GM19035 (cell line): ENCODE measurements around the gene EFTUD2.
"Not testable (repeated sequence)": the region's sequence is repeated elsewhere in the genome, so short reads cannot be mapped to it uniquely, and the experiment has no call there.

ENCODE experiments used
- ATAC-seq: cut with Tn5 transposase; IDR thresholded peaks from one replicate; pipeline ENCODE4 v1.9.1; 2021; ENCODE audit not compliant: unreplicated experiment

The EFTUD2 gene

DNA sequence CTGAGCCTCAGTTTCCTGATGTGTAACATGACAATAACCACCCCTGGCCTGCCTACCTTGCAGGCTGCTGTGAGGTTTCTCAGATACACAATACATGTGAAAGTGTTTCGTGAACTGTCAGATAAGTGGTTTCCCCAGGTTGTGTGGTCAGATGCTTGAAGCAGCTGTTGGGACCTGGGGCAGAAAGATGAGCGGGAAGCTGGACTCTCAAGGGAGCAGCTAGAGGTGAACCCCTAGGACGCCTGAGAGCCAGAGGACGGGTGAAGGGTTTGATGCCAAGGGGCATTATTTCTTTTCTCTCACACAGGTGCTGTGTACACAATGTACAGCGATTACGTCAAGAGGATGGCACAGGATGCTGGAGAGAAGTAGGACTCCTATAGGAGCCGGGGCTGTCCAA is 49.2 kb downstream of the EFTUD2 start:
- ATAC-seq: no peak

DNA sequence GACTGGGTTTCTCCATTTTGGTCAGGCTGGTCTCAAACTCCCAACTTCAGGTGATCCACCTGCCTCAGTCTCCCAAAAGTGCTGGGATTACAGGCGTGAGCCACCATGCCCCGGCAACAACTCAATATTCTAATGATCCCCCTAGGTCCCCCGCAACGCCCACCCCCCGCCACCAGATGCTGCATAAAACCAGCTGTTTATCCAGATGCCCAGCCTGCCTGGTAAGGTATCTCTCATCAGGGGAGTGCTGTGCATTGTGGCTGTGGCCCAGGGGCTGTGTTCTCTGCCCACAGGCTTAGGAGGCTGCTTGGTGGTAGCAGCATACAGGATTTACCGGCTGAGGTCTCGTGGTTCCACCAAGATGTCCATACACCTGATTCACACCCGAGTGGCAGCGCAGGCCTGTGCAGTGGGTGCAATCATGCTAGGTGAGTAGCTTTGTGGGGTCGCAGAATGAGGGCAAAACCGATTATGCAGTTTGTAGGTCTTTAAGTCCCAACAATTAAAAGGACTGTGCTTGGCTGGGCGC is 50.2 kb downstream of the EFTUD2 start:
- no peak for ATAC-seq

DNA sequence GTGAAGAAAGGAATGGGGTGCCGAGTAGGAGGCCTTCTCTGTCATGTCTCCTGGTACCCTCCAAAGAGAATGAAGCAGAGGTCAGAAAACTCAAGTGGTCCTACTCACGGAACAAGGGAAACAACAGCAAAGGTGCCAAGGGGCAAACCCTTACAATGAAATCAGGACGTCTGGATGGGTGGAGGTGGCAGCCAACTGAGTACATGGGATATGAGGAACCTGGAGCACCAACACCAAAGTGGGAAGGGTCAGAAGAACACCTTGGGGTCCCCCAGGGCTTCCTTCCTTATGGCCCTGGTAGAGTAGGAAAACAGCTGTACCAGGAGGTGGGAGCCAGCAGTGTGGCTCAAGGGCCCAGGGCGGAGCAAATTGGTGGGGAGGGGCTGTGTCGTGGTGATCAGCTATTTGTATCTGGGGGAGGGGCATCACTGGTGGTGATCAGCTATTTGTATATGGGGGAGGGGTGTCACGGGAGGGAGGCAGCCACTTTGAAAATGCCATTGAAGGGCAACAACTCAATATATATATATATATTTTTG is 50.9 kb downstream of the EFTUD2 start:
- no peak for ATAC-seq

DNA sequence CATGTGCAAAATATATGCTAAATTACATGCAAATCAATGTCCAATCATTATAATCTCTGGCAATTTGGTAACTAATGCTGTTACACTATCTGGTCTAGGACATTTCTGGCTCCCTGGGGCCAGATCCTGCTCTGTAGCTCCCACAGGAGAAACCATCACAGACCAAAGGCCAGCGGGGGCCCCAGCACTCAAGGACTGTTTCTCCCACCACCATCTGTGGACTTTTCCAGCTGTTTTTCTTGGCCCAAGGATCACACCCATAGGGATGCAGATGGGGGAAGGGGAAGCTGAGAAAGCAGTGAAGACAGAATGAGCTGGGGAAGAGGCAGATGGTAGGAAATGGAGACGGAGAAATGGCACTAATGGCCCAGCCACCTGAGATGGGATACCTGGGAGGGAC is 51.7 kb downstream of the EFTUD2 start, which contains the start of gene HIGD1B:
TSS of gene HIGD1B (plus strand) at position 298 of the 400 bp plus-strand sequence. CDS start 270 bp downstream, outside the sequence.
- no peak for ATAC-seq

DNA sequence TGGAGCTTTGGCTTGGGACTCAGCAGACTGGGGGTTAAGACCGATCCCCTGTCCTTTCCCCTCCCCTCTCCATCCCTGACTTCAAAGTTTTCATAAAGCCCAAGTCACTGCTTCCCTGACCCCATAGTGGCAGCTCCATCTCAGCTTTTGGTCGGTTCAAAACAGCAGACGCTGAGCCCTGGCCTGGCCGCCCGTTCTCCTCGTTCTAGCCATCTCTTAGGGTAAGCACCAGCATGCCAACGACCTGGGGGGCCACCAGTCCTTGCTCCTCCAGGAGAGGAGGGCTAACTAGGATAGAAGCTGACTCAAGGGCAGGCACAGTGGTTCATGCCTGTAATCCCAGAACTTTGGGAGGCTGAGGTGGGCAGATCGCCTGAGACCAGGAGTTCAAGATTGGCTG is 53.0 kb downstream of the EFTUD2 start:
- ATAC-seq: no peak

DNA sequence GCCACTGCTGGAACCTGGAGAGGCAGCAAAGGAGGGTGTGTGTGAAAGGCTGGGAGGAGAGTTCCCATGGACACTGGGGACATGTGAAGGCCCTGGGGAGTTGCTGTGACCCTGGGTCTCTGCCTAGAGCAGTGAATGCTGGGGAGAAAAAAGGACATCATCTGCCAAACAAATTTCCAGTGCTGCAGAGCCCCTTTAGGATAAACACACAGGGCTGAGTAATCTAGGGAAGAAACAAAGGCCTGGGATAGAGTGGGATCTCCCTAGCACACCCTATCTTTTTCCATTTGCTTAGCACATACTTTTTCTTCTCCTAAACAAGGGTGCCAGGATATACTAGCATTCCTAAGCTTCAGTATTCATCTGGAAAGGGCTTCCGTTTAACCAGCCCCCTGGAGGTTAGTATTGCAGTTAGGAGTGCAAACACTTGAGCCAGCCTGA is 54.8 kb downstream of the EFTUD2 start:
- no peak for ATAC-seq

DNA sequence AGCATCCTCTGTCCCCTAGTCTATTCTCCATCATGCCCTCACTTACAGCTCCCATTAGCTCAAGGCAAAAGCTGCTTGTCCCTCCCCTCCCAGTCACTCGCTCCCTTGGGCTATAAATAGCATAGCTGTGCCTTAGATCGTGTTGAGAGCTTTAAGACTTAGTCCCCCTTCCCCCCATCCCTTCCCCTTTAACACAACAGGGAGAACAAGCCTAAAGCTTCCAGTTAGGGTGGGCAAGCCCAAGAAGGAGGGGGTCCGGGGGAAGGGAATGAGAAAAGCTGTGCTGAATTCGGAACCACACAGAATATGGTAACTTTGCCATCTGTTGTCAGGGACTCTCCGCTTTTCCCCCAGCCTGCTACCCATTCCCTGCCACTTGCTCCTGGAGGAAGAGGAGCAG is 56.5 kb downstream of the EFTUD2 start:
- ATAC-seq: no peak

DNA sequence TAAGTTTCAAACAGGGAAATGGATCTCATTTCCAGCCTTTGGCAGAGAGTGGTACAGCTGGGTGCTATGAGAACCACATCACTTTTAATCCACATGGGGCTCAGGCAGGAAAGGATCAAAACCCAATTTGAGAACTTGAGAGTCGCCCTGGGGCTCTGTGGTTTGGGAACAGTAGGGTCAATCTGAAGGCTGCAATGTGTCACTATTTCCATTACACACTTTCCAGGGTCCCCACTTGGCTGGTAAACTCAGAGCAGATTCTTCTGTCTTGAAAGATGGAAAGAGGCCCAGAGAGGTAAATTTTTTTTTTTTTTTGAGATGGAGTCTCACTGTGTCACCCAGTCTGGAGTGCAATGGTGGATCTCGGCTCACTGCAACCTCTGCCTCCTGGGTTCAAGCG is 58.3 kb downstream of the EFTUD2 start:
- ATAC-seq: no peak

DNA sequence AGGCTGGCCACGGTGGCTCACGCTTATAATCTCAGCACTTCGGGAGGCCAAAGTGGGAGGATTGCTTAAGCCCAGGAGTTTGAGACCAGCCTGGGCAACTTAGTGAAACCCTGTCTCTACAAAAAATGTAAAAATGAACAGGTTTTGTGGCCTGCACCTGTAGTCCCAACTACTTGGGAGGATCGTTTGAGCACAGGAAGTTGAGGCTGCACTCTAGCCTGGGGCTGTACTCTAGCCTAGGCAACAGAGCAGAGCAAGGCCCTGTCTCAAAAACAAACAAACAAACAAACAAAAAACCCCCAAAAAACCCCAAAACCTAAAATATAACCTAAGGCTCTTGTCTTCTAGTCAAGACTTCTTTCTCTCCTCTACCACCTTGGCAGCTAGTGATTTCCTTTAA is 59.0 kb downstream of the EFTUD2 start:
- no peak for ATAC-seq

DNA sequence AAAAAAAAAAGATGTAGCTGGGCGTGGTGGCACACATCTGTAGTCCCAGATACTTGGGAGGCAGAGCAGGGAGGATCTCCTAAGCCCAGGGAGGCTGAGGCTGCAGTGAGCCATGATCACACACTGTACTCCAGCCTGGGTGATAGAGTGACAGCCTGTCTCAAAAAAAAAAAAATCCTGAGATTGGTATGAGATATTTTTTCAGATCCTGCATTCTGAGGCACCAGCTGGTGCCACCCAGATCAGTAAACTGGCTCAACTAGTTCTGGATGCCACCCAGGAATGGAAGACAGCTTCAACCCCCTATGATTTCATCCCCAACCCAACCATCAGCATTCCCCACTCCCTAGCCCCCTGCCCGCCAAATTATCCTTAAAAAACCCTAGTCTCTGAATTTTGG is 62.0 kb downstream of the EFTUD2 start:
- ATAC-seq: no peak

DNA sequence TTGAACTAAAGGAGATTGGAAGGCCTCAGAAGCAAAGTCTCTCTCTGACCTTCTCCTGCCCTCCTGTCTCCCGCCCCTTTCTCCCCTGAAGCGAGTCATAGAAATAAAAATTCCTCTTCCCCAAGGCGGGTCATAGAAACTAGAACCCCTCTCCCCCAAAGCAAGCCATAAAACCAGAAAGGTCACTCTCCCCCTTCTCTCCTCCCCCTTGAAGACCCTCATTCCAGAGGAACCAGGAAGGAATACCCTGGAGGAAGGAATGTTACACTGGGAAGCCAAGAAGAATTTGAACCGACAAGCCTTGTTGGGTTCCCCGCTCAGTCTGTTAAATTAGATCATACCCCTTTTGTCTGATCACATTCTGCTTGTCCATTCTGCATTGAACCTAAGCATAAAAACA is 66.4 kb downstream of the EFTUD2 start:
- ATAC-seq: no peak

DNA sequence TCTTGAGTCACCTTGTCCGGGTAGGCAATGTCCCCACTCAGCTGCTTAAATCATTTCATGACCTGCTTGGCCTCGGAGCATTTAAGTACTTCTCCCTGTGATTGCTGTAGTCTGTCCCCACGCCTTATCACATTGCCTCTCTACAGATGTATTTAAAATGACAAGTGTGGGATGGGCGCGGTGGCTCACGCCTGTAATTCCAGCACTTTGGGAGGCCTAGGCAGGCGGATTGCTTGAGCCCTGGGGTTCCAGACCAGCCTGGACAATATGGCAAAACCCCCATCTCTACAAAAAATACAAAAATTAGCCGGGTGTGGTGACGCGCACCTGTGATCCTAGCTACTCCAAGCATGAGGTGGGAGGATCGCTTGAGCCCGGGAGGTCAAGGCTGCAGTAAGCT is 67.9 kb downstream of the EFTUD2 start:
- no peak for ATAC-seq

DNA sequence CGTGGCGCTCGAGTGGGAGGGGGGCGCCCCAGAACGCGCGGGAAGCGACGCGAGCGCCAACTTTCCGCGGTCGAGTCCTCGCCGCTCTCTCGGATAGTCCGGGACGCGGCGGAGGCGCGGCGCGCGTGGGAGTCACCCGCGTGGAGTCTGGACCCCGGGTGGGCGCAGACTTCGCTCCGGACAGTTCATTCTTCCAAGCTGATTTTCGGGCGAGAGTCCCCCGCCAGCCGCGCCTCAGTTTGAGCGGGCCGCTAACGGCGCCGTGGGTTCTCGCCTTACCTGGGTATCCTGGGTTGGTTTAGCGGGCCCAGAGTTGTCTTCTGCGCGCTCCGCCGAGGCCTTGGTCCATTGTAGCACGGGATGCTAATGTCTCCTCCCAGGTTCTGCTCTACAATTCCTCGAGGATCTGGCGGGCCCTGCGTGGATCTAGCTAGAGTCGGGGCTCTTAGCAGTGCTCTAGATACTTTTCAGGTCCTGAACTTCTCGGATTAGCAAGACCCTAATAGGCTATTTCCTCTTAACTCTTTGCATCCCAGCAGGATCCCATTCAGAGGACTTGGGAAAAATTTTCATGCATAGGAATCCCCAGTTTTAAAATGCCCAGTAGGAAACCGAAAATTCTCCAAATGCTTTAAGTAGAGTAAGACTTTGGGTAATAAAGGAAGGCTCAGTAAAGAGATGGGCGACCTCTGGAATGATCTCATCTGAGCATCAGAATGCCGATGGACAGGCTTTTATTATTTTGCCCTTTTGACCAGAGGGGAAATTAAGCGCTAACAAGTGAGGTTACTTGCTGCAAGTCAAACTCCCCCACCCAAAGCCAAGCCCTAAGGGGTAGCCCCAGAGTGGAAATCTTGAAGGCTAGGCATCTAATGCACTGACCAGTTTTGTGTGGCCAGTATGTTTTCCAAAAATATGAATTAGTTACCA is 68.6 kb downstream of the EFTUD2 start:
- ATAC-seq: no peak

DNA sequence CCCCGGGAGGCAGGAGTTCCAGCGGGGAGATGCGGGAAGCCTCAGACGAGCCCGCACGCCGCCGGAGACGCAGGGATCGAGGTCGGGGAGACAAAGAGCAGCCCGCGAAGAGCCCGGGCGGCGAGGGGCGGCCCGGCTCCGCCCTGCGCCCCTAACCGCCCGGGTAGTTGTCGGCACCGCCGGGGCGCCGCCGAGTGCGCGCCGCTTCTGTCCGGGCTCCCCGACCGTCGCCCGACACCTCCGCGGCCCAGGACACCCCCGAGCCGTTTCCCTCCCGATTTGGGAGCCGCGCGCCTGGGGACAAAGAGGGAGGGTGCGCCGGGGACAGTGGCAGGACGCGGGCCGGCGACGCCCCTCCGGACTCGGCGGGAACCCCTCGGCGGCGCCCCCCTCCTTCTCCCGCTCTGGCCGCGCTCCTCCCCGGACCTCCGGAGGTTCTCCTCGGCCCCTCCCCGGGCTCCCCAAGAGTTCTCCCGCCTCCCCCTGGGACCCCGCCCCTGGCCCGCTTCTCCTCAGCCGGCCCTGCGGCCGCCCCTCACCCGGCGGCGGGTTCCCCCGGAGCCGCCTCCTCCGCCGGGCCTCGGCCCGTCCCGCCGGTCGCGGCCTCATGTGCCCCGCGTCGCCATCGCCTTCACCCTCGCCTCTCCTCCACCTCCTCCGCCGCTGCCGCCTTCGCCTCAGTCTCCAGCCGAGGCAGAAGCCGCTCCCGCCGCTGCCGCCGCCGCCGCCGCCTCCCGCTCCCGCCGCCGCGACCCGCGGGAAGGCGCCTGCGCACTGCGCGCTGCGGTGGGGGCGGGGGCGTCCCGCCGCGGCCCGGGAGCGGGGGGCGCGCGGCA is 69.5 kb downstream of the EFTUD2 start, which contains the start of gene GJC1:
TSS of gene GJC1 (minus strand) at position 765 of the 836 bp plus-strand sequence. CDS start 24,470 bp downstream, outside the sequence.
- ATAC-seq: no peak

DNA sequence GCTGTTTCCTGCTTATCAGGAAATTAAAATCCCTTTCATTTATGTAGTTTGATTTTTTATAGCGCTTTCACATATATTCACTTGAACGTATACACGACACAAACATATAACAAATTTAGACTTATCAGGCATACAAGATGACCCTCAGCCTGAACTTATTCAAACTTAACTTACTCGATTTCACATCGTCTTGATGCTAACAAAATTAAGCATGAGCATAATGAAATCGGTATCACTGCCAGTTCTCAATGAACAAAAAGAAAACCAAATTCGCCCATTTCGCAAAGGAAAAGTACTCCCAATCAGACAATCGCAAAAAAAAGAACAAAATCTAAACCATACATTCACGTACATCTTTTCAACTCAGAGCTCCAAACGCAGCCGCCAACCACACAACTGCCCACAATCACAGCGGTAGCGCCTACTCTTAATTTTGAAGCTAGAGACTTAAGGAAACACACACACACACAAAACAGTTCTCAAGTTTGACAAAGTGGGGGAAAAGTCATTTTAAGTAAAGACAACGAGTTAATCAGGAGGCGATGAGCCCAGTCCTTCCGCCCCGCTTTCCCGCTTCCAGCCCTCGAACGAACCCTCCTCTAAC is 70.2 kb downstream of the EFTUD2 start:
- ATAC-seq: no peak

DNA sequence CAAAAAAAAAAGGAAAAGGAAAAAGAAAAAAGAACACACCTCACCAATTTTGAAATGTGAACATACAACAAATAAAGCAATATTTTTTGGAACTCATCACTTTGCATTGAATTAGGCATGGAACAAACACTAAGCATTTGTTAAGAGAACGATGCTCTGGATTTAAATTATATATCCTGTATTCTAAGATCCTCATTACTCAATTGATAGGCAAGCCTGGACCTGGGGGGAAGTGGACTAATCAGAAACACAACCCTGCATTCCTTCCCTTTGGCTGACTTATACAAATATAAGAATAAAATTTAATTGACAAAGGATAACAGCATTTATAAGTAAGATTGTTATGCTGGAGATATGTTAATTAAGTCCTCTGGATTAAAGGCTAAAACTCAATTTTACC is 71.4 kb downstream of the EFTUD2 start:
- no peak for ATAC-seq

DNA sequence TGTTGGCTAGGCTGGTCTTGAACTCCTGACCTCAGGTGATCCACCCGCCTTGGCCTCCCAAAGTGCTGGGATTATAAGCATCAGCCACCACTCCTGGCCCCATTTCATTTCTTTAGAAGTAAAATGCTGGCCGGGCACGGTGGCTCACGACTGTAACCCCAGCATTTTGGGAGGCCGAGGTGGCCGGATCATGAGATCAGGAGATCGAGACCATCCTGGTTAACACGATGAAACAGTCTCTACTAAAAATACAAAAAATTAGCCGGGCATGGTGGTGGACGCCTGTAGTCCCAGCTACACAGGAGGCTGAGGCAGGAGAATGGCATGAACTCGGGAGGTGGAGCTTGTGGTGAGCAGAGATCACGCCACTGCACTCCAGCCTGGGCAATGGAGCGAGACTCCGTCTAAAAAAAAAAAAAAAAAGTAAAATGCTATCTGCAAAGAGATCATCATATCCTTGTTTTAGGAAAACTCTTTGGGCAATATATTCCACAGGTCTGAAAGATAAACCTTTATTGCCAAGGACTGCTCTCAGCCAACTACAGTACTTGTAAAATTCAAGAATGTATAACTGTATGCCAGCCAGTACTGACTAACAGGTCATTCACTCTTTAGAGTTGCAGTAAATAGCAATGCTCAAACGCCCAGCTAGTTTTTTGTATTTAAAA is 73.0 kb downstream of the EFTUD2 start:
- ATAC-seq: no peak

DNA sequence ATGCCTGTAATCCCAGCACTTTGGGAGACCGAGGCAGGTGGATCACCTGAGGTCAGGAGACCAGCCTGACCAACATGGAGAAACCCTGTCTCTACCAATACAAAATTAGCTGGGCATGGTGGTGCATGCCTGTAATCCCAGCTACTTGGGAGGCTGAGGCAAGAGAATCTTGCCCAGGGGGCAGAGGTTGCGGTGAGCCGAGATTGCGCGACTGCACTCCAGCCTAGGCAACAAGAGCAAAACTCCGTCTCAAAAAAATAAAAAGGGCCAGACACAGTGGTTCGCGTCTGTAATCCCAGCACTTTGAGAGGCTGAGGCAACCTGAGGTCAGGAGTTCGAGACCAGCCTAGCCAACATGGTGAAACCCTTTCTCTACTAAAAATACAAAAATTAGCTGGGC is 74.0 kb downstream of the EFTUD2 start:
- not testable (repeated sequence) for ATAC-seq

DNA sequence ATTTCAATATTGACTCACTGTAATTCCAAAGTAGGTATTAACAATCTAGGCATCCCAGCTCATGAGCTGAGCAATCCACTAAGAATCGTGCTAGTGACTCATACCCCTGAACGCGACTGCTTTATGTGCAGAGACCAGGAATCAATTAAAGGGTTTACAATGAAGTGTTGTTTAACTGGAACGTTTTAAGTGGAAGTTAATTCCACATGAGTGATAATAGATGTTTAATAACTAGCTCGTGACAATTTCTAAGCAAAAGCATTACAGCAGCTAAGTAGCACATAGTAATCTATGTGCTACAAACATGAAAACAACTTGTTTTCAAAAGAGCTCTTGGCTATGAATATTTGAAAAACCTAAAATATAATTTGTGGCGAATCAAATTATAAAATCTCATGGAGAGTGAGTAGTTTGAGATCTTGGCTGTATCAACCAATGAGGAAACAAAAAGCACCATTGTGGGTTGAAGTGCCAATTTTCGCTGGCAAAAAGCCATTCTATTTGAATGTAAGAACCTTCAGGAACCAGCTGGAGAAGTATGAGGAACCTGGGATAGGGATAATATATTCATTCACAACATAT is 78.5 kb downstream of the EFTUD2 start:
- no peak for ATAC-seq

DNA sequence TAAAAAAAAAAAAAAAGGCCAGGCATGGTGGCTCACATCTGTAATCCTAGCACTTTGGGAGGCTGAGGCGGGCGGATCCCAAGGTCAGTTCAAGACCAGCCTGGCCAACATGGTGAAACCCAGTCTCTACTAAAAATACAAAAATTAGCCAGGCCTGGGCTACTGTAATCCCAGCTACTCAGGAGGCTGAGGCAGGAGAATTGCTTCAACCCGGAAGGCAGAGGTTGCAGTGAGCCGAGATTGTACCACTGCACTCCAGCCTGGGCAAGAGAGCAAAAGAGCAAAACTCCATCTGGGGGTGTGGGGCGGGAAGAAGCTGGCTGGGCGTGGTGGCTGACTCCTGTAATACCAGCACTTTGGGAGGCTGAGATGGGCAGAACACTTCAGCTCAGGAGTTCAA is 80.7 kb downstream of the EFTUD2 start:
- not testable (repeated sequence) for ATAC-seq
